Body of pancreas (tissue), 4 donors: ENCODE measurements around the gene USP25.

Experiments used
- POLR2A ChIP-seq, 3 donors: fragments of 450-650 bp; IDR thresholded peaks; one replicate each; pipeline ENCODE4 v1.6.1; 2016; ENCODE audit warnings: antibody characterized with exemption in 3 of 3, mild to moderate bottlenecking in 2 of 3
- TF ChIP-seq, protein P1 (sequence below), 7 experiments: fragments of 450-650 bp in 4 of 7; fragments of 200-600 bp in 3 of 7; sonication (generic) in 3 of 7; IDR thresholded peaks; one replicate each; pipeline ENCODE4 v1.5.1; 2016 to 2019; ENCODE audit warnings: antibody characterized with exemption in 7 of 7

GRCh38 chr21:15713412-15713811 is 16.4 kb upstream of the USP25 start:
- TF ChIP-seq, protein P1, sequence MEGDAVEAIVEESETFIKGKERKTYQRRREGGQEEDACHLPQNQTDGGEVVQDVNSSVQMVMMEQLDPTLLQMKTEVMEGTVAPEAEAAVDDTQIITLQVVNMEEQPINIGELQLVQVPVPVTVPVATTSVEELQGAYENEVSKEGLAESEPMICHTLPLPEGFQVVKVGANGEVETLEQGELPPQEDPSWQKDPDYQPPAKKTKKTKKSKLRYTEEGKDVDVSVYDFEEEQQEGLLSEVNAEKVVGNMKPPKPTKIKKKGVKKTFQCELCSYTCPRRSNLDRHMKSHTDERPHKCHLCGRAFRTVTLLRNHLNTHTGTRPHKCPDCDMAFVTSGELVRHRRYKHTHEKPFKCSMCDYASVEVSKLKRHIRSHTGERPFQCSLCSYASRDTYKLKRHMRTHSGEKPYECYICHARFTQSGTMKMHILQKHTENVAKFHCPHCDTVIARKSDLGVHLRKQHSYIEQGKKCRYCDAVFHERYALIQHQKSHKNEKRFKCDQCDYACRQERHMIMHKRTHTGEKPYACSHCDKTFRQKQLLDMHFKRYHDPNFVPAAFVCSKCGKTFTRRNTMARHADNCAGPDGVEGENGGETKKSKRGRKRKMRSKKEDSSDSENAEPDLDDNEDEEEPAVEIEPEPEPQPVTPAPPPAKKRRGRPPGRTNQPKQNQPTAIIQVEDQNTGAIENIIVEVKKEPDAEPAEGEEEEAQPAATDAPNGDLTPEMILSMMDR (IDR thresholded peaks at IDR 0.05) = no peak
- TF ChIP-seq POLR2A (IDR thresholded peaks at IDR 0.05) = no peak
